NCI-H345 treated with DMSO at 0.1 percent for 48 hours (cell line): Measurements from ENCODE around the gene ITCH.
"Not testable (repeated sequence)": the region's sequence is repeated elsewhere in the genome, so short reads cannot be mapped to it uniquely, and the experiment has no call there.

Source experiments
- DNase-seq: peaks from one replicate; lab custom pipeline; 2025; ENCODE audit not compliant: unreplicated experiment; lab: John Stamatoyannopoulos, UW

Gene ITCH

DNA sequence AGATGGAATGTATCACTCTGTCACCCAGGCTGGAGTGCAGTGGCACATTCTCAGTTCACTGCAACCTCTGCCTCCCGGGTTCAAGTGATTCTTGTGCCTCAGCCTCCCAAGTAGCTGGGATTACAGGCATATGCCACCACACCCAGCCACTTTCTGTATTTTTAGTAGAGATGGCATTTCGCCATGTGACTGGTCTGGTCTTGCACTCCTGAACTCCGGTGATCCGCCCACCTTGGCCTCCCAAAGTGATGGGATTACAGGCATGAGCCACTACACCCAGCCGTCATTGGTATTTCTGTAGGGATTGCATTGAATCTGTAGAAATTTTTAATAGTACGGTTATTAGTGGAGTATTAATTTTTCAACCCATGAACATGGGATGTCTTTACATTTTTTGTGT lies 134.5 kb downstream of the ITCH start:
- not testable (repeated sequence) for DNase-seq

DNA sequence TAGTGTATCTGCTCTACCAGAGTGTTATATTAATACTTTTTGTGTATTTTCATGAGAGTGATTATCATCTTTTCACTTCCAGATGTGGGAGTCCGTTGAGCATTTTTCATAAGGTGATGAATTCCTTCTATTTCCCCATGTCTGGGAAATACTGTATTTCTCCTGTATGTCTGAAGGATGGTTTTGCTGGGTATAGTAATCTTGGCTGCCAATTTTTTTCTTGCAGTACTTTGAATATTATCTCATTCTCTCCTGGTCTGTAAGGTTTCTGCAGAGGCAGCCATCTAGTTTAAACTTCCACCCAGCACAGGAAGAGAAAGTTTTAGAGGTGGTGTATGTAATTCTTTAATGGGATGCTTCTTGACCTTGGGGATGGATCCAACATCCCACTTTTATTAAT lies 137.8 kb downstream of the ITCH start:
- no peak for DNase-seq

DNA sequence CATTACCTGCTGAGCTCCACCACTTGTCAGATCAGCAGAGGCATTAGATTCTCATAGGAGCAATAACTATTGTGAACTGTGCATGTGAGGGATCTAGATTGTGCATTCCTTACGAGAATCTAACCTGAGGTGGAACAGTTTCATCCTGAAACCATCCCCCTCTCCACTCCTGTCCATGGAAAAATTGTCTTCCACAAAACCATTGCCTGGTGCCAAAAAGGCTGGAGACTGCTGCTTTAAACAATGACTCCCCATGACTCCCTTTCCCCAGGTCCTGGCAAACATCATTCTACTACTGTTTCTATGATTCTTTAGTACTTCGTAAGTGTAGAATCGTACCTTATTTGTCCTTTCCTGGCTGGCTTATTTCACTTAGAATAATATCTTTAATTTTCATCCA lies 143.4 kb downstream of the ITCH start:
- no peak for DNase-seq

DNA sequence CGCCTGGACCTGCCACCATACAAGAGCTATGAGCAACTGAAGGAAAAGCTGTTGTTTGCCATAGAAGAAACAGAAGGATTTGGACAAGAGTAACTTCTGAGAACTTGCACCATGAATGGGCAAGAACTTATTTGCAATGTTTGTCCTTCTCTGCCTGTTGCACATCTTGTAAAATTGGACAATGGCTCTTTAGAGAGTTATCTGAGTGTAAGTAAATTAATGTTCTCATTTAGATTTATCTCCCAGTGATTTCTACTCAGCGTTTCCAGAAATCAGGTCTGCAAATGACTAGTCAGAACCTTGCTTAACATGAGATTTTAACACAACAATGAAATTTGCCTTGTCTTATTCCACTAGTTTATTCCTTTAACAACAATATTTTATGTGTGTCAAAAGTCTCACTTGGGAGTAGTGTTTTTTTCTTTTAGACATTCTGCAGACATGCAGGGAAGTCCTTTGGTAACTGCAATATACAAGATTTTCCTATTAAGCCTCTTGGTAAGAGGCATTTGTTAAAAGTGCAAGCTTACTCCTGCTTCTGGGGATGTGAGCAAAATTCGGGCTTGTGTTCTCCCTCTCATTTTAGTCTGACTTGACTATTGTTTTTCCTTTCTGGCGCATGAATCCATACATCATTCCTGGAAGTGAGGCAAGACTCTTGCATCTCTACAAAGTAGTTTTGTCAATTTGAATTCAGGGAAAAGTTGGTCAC lies 144.8 kb downstream of the ITCH start:
- no peak for DNase-seq

DNA sequence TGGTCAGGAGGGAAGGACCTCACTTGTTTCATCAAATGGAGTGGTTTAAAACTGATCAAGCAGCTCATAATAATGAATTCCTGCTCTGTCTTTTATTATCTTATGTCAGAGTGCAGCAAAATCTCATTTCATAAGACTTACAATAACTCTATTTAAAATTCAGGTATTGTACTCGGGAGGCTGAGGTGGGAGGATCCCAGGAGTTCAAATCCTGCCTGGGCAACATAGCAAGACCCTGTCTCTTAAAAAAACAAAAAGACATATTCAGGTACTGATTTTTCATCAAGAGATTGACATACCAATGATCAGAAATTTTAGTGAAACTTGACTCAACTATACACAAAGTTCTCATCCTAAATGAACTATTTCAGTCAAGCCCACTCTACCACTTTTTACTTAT lies 147.5 kb downstream of the ITCH start:
- no peak for DNase-seq

DNA sequence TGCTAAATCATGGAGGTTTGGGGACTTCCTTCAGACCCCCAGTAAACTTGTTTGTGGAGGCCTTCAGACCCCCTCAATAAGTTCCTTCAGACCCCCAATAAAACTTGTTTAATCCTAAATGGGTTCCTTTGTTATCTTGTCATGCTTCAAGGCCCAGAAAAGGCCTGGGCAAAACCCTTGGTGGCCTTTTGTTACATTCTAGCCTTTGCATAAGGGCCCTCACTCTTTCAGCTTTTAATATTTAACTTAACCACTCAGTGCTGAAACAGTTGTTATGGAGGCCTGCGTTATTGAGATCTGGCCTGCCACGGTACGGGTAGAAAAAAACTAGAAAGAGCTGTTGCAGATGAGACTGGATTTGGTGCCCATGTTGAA lies 148.8 kb downstream of the ITCH start:
- DNase-seq, result no peak

DNA sequence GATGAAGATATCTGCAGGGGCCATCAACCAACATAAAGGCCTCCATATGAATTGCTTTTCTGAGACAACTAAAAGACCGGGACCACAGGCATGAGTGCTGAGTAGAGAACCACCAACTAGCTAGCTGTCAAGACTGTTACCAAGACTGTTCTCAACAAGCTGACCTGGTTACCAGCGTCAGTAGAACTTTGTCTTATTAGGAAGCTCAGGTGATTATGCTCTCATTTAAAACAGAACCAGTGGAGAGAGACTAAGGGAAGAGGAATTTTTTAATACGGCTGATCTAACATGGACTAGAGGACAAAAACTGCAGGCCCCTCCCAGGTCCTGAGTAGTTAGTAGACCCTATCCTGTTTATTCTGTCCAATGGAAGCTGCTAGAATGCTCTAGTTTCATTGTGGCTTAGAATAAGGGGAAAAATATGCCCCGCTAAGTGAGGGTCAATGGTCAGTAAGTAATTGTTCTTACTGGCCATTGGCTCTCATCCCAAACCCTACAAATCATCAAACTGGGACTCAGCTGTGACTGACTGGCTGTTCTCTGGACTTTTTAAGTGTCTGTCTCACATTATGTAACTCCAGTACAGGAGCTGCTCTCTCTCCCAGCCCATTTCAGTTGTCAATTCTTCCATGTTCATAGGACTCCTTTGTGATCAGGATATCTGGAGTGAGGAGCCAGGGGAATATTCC lies 149.3 kb downstream of the ITCH start:
- DNase-seq, result no peak

DNA sequence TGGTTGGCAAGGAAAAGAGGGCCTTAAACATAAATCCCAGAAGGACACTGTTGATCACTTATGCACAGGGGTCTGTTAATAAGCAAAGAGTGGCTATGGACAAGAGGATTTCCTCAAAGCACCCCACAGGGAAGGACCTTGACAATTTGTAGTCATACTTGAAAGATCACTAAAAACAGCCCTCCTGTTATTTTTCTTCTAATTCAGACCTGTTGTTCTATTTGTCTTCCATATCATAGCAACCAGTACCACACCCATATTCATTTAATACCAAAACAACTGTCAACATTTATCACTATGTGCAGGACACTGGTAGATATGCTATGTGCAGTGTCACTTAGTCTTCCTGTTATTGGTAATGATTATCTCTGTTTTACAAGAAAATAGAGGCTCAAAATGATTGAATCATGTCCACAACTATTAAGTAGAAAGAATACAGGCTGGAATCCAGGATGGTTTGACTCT lies 149.9 kb downstream of the ITCH start:
- no peak for DNase-seq

DNA sequence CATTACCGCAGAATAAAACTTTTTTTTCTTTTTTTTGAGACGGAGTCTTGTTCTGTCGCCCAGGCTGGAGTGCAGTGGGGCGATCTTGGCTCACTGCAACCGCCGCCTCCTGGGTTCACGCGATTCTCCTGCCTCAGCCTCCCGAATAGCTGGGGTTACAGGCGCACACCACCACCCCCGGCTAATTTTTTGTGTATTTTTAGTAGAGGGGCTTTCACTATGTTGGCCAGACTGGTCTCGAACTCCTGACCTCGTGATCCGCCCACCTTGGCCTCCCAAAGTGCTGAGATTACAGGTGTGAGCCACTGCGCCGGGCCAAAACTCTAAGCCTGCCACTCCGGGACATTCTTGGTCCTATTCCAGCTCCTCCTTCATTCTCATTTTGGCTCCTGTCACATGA lies 151.0 kb downstream of the ITCH start:
- DNase-seq, result not testable (repeated sequence)

DNA sequence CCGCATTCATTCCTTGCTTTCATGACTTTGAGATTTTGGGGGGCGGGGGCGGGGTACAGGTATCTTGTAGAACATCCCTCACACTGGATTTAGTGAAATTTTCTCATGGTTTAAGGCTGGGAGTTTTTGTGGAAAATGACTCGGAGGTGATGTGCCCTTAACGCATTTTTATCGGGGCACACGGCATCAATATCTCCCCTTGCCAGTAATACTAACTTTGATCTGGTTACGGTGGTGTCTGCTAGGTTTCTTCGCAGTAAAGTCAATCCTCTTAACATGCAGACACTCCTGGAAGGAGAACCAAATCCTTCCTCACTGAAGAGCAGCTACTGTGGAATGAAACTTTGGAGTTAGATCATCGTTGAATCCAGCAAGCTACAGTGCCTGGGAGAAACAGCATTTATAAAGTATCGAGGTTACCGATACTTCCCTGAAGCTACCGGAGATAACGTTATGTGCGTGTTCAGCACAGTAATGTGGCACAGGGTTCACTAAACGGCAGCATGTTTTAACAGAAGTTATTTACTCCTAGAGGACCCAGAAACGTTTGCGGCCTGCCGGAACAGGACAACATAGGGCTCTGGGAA lies 151.9 kb downstream of the ITCH start:
- no peak for DNase-seq

DNA sequence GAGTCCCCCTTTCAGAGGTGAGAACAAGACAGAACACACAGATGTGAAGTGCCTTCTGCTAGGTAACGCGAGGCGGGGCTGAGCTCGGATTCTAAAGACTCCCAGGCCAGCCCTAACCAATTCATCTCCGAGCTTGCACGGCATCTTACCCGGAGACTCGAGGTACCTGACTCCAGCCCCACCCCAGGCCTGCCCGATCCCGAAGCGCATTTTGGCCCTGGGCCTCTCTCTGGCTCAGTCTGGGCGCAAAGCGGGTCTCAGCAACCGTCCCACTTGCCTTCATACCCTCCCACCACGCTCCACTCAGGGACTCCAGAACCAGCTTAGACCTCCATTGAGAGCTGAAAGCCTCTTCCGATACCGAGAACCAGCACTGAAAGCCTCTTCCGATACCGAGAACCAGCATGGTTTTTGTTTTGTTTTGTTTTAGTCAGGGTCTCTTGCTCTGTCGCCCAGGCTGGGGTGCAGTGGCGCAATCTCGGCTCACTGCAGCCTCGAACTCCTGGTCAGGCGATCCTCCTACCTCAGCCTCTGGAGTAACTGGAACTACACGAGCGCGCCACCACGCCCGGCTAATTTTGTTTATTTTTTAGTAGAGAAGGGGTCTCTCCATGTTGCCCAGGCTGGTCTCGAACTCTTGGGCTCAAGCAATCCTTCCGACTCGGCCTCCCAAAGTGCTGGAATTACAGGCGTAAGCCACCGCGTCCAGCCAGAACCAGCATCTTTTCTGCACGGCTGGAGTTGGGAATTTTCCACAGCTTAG lies 152.6 kb downstream of the ITCH start:
- peak; percentile 88 for DNase-seq

DNA sequence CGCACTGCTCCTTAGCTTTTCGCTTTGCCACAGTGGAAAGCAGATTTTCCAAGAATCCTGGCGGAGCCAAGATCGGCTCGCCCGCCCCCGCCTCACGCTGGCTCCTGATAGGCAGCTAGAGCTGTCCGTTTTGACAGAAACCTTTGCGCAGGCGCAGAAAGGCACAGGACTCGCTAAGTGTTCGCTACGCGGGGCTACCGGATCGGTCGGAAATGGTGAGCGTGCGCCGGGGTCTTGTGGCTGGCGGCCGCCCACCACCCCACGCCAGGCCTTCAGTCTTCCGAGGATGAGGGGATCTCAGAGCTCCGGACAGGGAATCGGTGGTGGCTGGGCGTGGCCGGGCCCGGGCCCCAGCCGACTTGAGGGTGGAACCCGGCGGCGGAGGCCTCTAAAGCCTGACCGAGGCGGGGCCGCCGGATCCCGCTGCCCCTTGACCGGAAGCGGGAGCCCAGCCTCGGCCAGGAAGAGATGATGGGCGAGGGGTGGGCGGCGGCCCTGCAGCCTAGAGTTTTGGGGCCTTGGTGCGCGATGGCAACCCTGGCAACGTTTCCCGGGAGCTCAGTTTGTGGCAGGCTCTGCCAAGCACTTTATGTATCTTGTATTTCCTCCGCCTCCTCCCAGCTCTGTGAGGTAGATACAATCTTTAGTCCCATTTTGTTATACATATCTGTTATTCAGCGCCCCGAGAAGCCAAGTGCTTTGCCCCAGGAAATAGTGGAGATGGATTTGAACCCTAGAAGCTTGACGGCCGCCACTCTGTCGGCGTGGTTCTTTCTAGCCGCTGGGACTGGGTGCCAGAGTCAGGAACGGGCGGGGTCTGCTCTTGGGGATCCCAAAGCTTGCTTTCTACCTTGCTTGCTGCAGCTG lies 153.4 kb downstream of the ITCH start, which contains the start of gene DYNLRB1:
Gene DYNLRB1 (plus strand): TSS at position 176 of the 867 bp plus-strand sequence. CDS start 37 bp downstream, at position 213.
- peak; percentile 95 for DNase-seq

DNA sequence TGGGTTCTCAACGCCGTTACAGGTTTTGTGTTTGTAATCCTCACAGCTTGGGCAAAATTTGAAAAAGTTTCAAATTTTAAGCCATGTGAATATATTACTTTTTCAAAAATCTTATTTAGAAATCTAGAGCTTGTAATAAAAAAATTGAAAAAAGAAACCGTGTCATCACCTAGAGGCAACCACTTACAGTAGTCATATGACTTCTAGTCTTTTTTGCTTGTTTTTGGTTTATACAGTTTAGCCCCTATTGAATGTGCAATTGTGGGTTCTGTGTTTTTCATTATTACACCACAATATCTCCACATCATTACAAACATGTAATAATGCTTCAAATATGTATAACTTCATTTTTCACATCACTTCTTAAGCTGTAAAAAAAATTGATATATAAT lies 154.0 kb downstream of the ITCH start:
- no peak for DNase-seq

DNA sequence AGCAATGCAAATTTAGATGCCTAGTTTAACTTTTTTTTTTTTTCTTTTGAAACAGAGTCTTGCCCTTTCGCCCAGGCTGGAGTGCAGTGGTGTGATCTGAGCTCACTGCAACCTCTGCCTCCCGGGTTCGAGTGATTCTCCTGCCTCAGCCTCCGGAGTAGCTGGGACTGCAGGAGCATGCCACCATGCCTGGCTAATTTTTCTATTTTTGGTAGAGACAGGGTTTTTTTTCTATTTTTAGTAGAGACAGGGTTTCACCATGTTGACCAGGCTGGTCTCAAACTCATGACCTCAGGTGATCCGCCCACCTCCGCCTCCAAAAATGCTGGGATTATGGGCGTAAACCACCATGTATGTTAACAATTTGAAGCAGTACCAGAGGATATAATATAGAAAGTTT lies 155.8 kb downstream of the ITCH start:
- not testable (repeated sequence) for DNase-seq

DNA sequence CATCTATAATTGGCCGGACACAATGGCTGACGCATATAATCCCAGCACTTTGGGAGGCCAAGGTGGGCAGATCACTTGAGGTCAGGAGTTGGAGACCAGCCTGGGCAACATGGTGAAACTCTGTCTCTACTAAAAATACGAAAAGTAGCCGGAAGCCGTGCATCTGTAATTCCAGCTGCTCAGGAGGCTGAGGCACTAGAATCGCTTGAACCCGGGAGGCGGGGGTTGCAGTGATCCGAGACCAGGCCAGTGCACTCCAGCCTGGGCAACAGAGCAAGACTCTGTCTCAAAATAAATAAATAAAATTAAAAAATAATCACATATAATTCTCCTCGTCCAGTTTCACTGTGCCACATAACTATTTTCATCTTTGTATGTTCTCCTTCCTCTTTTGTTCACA lies 156.8 kb downstream of the ITCH start:
- not testable (repeated sequence) for DNase-seq

DNA sequence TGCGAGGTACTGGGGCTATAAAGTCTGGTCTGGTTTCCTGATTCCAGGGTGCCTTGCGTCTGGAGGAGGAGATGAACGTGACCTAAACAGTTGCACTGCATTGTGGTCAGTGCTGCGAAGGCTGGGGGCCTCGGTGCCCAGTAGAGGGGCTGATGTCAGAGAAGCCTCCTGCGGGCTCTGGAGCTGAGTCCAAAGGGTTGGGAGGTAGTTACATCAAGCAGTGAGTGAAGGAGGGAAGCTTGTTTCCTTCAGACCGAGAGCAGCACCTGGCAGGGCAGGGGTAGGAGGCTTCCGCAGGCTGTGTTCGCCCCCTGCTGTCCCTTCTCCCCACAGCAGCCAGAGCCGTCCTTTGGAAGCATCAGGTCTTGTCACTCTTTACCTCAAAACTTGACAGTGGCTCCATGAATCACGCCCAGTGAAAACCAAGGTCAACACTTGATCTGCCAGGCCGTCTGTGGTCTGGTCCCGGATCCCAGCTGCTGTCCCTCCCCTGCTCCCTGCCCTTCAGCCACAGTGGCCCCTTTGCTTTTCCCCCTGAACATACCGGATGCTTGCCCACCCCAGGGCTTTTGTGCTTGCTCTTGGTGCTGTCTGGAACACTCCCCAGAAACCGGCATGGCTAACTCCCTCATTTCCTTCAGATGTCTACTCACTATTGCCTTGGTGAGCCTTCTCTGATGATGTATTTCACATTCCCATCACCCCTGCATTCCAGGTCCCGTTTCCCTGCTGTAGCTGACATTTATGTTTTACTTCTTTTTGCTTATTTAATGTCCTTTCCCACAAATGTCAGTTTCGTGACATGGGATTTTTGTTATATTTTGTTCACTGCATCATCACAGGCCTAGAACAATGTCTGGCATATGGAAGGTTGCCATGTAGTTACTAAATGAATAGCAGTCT lies 160.1 kb downstream of the ITCH start:
- no peak for DNase-seq

DNA sequence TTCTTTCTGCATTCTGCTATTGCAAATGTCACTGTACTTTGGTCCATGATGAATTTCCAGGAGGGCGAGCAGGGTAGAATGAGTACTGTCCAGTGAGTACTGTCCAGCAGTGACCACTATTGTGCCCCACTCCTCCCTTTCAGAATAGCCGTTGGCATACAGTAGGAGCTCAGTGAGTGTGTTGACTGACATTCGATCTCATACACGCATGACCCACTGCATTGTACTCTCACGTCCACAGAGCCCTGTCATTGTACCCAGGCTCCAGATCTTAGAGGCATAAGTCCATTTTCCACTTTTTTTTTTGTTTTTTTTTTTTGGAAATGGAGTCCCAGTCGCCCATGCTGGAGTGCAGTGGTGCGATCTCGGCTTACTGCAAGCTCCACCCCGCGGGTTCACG lies 161.4 kb downstream of the ITCH start:
- no peak for DNase-seq

DNA sequence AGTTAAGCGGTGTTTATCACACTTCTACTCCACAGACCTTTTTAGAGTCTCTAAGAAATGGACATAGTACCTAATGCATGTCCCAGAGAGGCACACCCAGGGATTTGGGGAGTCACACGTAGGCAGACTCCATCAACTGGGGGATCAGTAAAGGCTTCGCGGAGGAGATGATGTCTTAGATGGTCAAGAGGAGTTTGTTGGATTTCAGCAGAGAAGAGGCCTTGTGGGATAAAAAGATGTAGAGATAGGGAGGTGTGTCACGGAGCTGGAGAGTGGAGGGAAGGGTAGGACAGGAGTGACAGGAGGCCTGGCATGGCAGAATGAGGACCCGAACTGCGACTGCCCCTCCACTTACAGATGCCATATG lies 162.3 kb downstream of the ITCH start:
- DNase-seq, result no peak

DNA sequence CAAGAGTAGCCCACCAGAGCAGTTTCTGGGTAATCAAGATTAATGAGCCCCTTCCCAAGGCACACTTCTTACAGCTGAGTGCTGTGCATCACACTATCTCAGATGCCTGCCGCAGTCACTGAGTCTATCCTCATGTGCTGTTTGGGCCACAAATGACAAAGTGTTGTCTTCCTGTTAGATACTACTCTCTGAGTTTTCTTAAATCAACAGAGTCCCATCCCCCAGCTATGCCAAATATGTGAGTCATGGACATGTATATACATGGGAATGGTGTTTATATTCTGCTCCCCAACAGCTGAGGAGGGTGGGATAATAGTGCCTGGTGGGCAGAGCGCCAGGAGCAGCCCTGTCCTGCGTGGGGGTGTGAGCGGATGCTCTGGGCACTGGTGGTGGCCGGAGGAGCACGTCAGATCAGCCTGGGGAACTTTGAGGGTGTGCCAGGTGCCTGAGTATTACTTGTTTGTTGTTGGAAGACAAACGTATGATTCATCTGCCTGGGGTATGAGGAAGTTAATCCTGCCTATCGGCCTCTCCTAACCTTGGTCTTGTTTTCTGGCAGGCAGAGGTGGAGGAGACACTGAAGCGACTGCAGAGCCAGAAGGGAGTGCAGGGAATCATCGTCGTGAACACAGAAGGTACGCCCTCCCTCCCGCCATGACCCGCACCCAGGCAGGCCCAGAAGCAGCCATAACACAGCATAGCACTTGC lies 162.8 kb downstream of the ITCH start:
- no peak for DNase-seq
